ENCODE data around the gene CCIN.

DNA sequence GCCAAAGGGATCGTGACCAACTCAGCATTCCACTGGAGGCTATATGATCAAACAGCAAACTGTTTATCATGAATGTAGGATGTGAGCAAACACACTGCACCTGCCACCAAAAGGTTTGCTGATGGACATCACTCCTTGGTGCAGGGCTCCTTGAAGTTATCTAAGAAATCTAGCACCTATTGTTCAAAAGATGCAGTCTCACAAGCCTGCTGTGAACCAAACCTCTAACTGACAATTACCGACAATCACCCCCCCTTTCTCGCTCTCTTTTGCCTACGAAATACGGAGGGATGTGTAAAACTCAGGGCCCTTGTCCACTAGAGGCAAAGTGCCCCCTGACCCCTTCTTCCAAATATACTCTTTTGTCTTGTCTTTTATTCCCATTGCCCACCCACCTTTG is 19.0 kb downstream of the CCIN start:
- TF ChIP-seq POLR2AphosphoS5 (IDR thresholded peaks at IDR 0.05; ENCODE audit: low read depth, low read length) (no peak), CTCF (IDR thresholded peaks at IDR 0.05) (no peak)
- TF ChIP-seq, protein P1, sequence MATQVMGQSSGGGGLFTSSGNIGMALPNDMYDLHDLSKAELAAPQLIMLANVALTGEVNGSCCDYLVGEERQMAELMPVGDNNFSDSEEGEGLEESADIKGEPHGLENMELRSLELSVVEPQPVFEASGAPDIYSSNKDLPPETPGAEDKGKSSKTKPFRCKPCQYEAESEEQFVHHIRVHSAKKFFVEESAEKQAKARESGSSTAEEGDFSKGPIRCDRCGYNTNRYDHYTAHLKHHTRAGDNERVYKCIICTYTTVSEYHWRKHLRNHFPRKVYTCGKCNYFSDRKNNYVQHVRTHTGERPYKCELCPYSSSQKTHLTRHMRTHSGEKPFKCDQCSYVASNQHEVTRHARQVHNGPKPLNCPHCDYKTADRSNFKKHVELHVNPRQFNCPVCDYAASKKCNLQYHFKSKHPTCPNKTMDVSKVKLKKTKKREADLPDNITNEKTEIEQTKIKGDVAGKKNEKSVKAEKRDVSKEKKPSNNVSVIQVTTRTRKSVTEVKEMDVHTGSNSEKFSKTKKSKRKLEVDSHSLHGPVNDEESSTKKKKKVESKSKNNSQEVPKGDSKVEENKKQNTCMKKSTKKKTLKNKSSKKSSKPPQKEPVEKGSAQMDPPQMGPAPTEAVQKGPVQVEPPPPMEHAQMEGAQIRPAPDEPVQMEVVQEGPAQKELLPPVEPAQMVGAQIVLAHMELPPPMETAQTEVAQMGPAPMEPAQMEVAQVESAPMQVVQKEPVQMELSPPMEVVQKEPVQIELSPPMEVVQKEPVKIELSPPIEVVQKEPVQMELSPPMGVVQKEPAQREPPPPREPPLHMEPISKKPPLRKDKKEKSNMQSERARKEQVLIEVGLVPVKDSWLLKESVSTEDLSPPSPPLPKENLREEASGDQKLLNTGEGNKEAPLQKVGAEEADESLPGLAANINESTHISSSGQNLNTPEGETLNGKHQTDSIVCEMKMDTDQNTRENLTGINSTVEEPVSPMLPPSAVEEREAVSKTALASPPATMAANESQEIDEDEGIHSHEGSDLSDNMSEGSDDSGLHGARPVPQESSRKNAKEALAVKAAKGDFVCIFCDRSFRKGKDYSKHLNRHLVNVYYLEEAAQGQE (IDR thresholded peaks at IDR 0.05; ENCODE audit: insufficient read depth in 1 of 2, low read depth in 2 of 2, low read length in 1 of 2), result no peak

All from Panc1 (cell line).